H1 (cell line): ENCODE data around the gene CNDP2. TPM values are rescaled to one million over a fixed set of nuclear protein-coding genes. Genes with fewer than 3 reads are reported as not detected.

ENCODE experiments used
- CTCF ChIA-PET: fragments of 300-600 bp; sonication (Branson Sonifier 250); formaldehyde crosslinking; loops from one replicate; lab custom pipeline; 2021; ENCODE audit not compliant: partially characterized antibody; lab: Charles Lee
- POLR2A ChIA-PET: fragments of 300-600 bp; sonication (Branson Sonifier 250); formaldehyde crosslinking; loops from one replicate; lab custom pipeline; 2021; ENCODE audit warnings: inconsistent platforms; ENCODE audit not compliant: partially characterized antibody; lab: Charles Lee
- DNase-seq, 2 experiments: peaks; one replicate each; pipeline versions ENCODE4 v3.0.0 to v3.0.0-alpha.2; 2010 to 2022; ENCODE audit warnings: low spot score in 2 of 2, low read depth in 1 of 2, mixed read lengths in 1 of 2
- FAIRE-seq: peaks from 2 replicates; lab custom pipeline; 2011; peaks lifted over from hg19 to GRCh38; lab: Jason Lieb, UNC
- H2AFZ ChIP-seq: 2 replicates; pipeline ENCODE4 v1.8.1; 2012; ENCODE audit warnings: low read length, inconsistent platforms
- H2AK5ac ChIP-seq: 2 replicates; pipeline ENCODE4 v1.6.1; 2013; ENCODE audit warnings: low read depth, low read length
- H2BK120ac ChIP-seq: replicated peaks from 2 replicates; pipeline ENCODE3; 2013; ENCODE audit warnings: low read depth, low read length, inconsistent platforms
- H2BK12ac ChIP-seq: 2 replicates; pipeline ENCODE4 v1.6.1; 2013; ENCODE audit warnings: low read depth, low read length
- H2BK15ac ChIP-seq: 2 replicates; pipeline ENCODE4 v1.6.1; 2013; ENCODE audit warnings: low read length
- H2BK20ac ChIP-seq: 2 replicates; pipeline ENCODE4 v1.6.1; 2013; ENCODE audit warnings: low read length
- H2BK5ac ChIP-seq: 2 replicates; pipeline ENCODE4 v1.6.1; 2013; ENCODE audit warnings: low read depth, low read length
- H3K14ac ChIP-seq: 2 replicates; pipeline ENCODE4 v1.6.1; 2013; ENCODE audit warnings: inconsistent platforms; ENCODE audit not compliant: insufficient read length
- H3K18ac ChIP-seq: 2 replicates; pipeline ENCODE4 v1.6.1; 2013; ENCODE audit warnings: low read length; ENCODE audit errors: extremely low read depth
- H3K23ac ChIP-seq: 2 replicates; pipeline ENCODE4 v1.6.1; 2013; ENCODE audit warnings: inconsistent platforms; ENCODE audit not compliant: insufficient read length
- H3K23me2 ChIP-seq: 2 replicates; pipeline ENCODE4 v1.6.1; 2013; ENCODE audit warnings: low read depth, low read length
- H3K27ac ChIP-seq: 2 replicates; pipeline ENCODE4 v1.6.1; 2011; ENCODE audit warnings: low read depth, low read length, inconsistent platforms
- H3K27me3 ChIP-seq, 4 experiments: replicated peaks in 1 of 4; 1 replicate in 1 of 4; 2 replicates in 3 of 4; pipeline versions ENCODE4 v1.6.1 to v1.8.1; 2011 to 2013; ENCODE audit warnings: low read length in 3 of 4, mild to moderate bottlenecking in 3 of 4, inconsistent platforms in 2 of 4, mixed read lengths in 2 of 4, moderate library complexity in 1 of 4; ENCODE audit not compliant: control insufficient read depth in 3 of 4, insufficient read depth in 3 of 4; ENCODE audit errors: extremely low read depth in 1 of 4
- H3K36me3 ChIP-seq, 4 experiments: 2 replicates each; pipeline versions ENCODE4 v1.6.1 to v1.8.1; 2011 to 2013; ENCODE audit warnings: mild to moderate bottlenecking in 4 of 4, low read length in 3 of 4, moderate library complexity in 2 of 4, control low read depth in 1 of 4, inconsistent platforms in 1 of 4; ENCODE audit not compliant: insufficient read depth in 4 of 4, control insufficient read depth in 2 of 4
- H3K4ac ChIP-seq: replicated peaks from 2 replicates; pipeline ENCODE3; 2013; ENCODE audit warnings: low read length, low read depth, mixed read lengths, inconsistent platforms; ENCODE audit not compliant: insufficient read length
- H3K4me1 ChIP-seq, 4 experiments: replicated peaks in 1 of 4; 1 replicate in 1 of 4; 2 replicates in 3 of 4; pipeline versions ENCODE4 v1.6.1 to v1.8.1; 2011 to 2013; ENCODE audit warnings: low read length in 3 of 4, inconsistent platforms in 2 of 4, mixed read lengths in 1 of 4; ENCODE audit not compliant: insufficient read depth in 4 of 4, control insufficient read depth in 3 of 4
- H3K4me2 ChIP-seq, 2 experiments: 2 replicates each; pipeline versions ENCODE4 v1.6.1 to v1.8.1; 2011 to 2013; ENCODE audit warnings: low read depth in 2 of 2, low read length in 2 of 2, control low read depth in 1 of 2, inconsistent platforms in 1 of 2, mild to moderate bottlenecking in 1 of 2; ENCODE audit not compliant: insufficient read depth in 1 of 2
- H3K4me3 ChIP-seq, 4 experiments: fragments of 200-600, 300-600 bp in 1 of 4; sonication (generic), shearing (Covaris generic), sonication (Bioruptor Twin) in 1 of 4; 2 replicates each; pipeline versions ENCODE4 v1.5.1 to v1.8.1; 2011 to 2016; ENCODE audit warnings: low read length in 4 of 4, low read depth in 3 of 4, control low read depth in 2 of 4, inconsistent platforms in 2 of 4, mild to moderate bottlenecking in 2 of 4, mixed read lengths in 1 of 4, moderate library complexity in 1 of 4; ENCODE audit not compliant: insufficient read depth in 2 of 4; ENCODE audit errors: extremely low read depth in 1 of 4
- H3K56ac ChIP-seq: replicated peaks from 2 replicates; pipeline ENCODE3; 2013; ENCODE audit warnings: low read depth, mild to moderate bottlenecking, mixed read lengths, low read length, inconsistent platforms; ENCODE audit not compliant: insufficient read length
- H3K79me1 ChIP-seq: 2 replicates; pipeline ENCODE4 v1.6.1; 2013; ENCODE audit warnings: low read depth, low read length, control low read depth
- H3K79me2 ChIP-seq, 2 experiments: 2 replicates each; pipeline versions ENCODE4 v1.6.1 to v1.8.1; 2012 to 2013; ENCODE audit warnings: low read length in 2 of 2, mild to moderate bottlenecking in 2 of 2, inconsistent platforms in 1 of 2; ENCODE audit not compliant: insufficient read depth in 2 of 2, control insufficient read depth in 1 of 2
- H3K9ac ChIP-seq, 4 experiments: replicated peaks in 1 of 4; 1 replicate in 1 of 4; 2 replicates in 3 of 4; pipeline versions ENCODE4 v1.6.1 to v1.8.1; 2011 to 2013; ENCODE audit warnings: low read depth in 3 of 4, low read length in 3 of 4, control low read depth in 2 of 4, mild to moderate bottlenecking in 2 of 4, moderate library complexity in 2 of 4, inconsistent platforms in 1 of 4; ENCODE audit errors: extremely low read depth in 1 of 4
- H3K9me3 ChIP-seq, 2 experiments: 2 replicates each; pipeline versions ENCODE4 v1.6.1 to v1.8.1; 2012 to 2013; ENCODE audit warnings: mild to moderate bottlenecking in 2 of 2, moderate library complexity in 2 of 2, control low read depth in 1 of 2, inconsistent platforms in 1 of 2, low read depth in 1 of 2, low read length in 1 of 2, mixed read lengths in 1 of 2; ENCODE audit not compliant: insufficient read depth in 2 of 2
- H4K20me1 ChIP-seq, 2 experiments: replicated peaks in 1 of 2; 2 replicates each; pipeline versions ENCODE3 to v1.8.1; 2011 to 2013; ENCODE audit warnings: inconsistent platforms in 2 of 2, low read length in 2 of 2, mild to moderate bottlenecking in 1 of 2; ENCODE audit not compliant: insufficient read depth in 2 of 2, control insufficient read depth in 1 of 2
- H4K5ac ChIP-seq: 2 replicates; pipeline ENCODE4 v1.6.1; 2013; ENCODE audit warnings: low read length, low read depth, mixed read lengths, inconsistent platforms; ENCODE audit not compliant: insufficient read length
- H4K8ac ChIP-seq: 2 replicates; pipeline ENCODE4 v1.8.0; 2013; ENCODE audit warnings: mild to moderate bottlenecking, moderate library complexity, low read length, inconsistent platforms; ENCODE audit not compliant: insufficient read depth; ENCODE audit errors: extremely low read depth
- H4K91ac ChIP-seq: replicated peaks from 2 replicates; pipeline ENCODE3; 2013; ENCODE audit warnings: low read length, mixed read lengths, inconsistent platforms; ENCODE audit not compliant: insufficient read length
- ASH2L ChIP-seq: fragments of 200-600, 300-600 bp; sonication (generic); IDR thresholded peaks from one replicate; pipeline ENCODE4 v1.7.1; 2017; ENCODE audit warnings: low read length
- BRCA1 ChIP-seq: IDR thresholded peaks from 2 replicates; pipeline ENCODE4 v1.6.1; 2012; ENCODE audit warnings: low read depth, low read length, improper control_type of control experiment
- CBX5 ChIP-seq: fragments of 300-800, 300-1000 bp; sonication (generic); IDR thresholded peaks from 2 replicates; pipeline ENCODE4 v1.7.1; 2016; ENCODE audit warnings: antibody characterized with exemption, low read length, low read depth
- CEBPB ChIP-seq: IDR thresholded peaks from 2 replicates; pipeline ENCODE4 v1.6.1; 2012; ENCODE audit warnings: low read depth, low read length
- CHD1 ChIP-seq: IDR thresholded peaks from 2 replicates; pipeline ENCODE4 v1.6.1; 2012; ENCODE audit warnings: low read depth, low read length, improper control_type of control experiment
- CREB1 ChIP-seq: IDR thresholded peaks from 2 replicates; pipeline ENCODE4 v1.6.1; 2012; ENCODE audit warnings: inconsistent platforms
- EGR1 ChIP-seq: IDR thresholded peaks from 2 replicates; pipeline ENCODE4 v1.6.1; 2011; ENCODE audit warnings: low read depth, low read length, borderline replicate concordance
- FOSL1 ChIP-seq: IDR thresholded peaks from 2 replicates; pipeline ENCODE4 v1.6.1; 2011; ENCODE audit warnings: mild to moderate bottlenecking, low read depth, low read length, moderate library complexity; ENCODE audit not compliant: insufficient read depth
- JUND ChIP-seq: IDR thresholded peaks from 2 replicates; pipeline ENCODE4 v1.6.1; 2011; ENCODE audit warnings: mild to moderate bottlenecking, improper control_type of control experiment, low read length
- POLR2AphosphoS5 ChIP-seq: IDR thresholded peaks from 2 replicates; pipeline ENCODE4 v1.6.1; 2011; ENCODE audit warnings: low read depth, low read length
- RNF2 ChIP-seq: fragments of 200-900, 300-1000 bp; sonication (generic); IDR thresholded peaks from 2 replicates; pipeline ENCODE4 v1.7.1; 2016; ENCODE audit warnings: borderline replicate concordance, low read depth, mild to moderate bottlenecking, antibody characterized with exemption, low read length; ENCODE audit not compliant: poor library complexity, severe bottlenecking; ENCODE audit errors: missing control alignments
- SIRT6 ChIP-seq: IDR thresholded peaks from one replicate; pipeline ENCODE4 v1.7.1; 2012; ENCODE audit warnings: low read length, inconsistent platforms
- SRF ChIP-seq: IDR thresholded peaks from 2 replicates; pipeline ENCODE4 v1.6.1; 2011; ENCODE audit warnings: mild to moderate bottlenecking, low read depth, low read length, moderate library complexity
- WGBS, 2 experiments: shearing (Covaris generic) in 1 of 2; methylation state at CpG; one replicate each; pipeline versions ENCODE4 v1.1.6 to v1.1.7; 2013 to 2015; ENCODE audit warnings: low lambda C conversion rate in 2 of 2, mixed read lengths in 2 of 2, inconsistent platforms in 1 of 2, low coverage in 1 of 2, missing lambda C conversion rate in 1 of 2; ENCODE audit not compliant: insufficient replicate concordance in 2 of 2, insufficient coverage in 1 of 2, insufficient read length in 1 of 2; ENCODE audit errors: extremely low coverage in 1 of 2, missing lambda C conversion rate in 1 of 2; 5-methylcytosine and 5-hydroxymethylcytosine counted together
- polyA plus RNA-seq, 7 experiments: library from polyadenylated mRNA; depleted of rRNA in 3 of 7; stranded (reverse) in 5 of 7; unstranded in 2 of 7; fragments of >200 nt in 5 of 7; fragments of 200-250 nt in 2 of 7; gene quantifications; 1 replicate in 5 of 7; 2 replicates in 1 of 7; 4 replicates in 1 of 7; pipeline versions ENCODE4 v1.2.1 to v1.2.3, GENCODE V29; 2011 to 2013; ENCODE audit warnings: missing spikeins in 2 of 7, mixed read lengths in 2 of 7
- total RNA-seq: library from RNA; stranded (reverse); fragmentation: NEBNext Ultra II Directional; extraction: Animal tissue kit (Norgen Biotek cat#: 25700); gene quantifications from 2 replicates; pipeline ENCODE4 v1.2.1, GENCODE V29; 2021

Gene CNDP2
- total and polyA plus RNA-seq, 2 of the 8 experiments (the other 6 are each of a cell fraction or from before 2014, with no cell fraction given) = 71.8 to 243 TPM

DNA sequence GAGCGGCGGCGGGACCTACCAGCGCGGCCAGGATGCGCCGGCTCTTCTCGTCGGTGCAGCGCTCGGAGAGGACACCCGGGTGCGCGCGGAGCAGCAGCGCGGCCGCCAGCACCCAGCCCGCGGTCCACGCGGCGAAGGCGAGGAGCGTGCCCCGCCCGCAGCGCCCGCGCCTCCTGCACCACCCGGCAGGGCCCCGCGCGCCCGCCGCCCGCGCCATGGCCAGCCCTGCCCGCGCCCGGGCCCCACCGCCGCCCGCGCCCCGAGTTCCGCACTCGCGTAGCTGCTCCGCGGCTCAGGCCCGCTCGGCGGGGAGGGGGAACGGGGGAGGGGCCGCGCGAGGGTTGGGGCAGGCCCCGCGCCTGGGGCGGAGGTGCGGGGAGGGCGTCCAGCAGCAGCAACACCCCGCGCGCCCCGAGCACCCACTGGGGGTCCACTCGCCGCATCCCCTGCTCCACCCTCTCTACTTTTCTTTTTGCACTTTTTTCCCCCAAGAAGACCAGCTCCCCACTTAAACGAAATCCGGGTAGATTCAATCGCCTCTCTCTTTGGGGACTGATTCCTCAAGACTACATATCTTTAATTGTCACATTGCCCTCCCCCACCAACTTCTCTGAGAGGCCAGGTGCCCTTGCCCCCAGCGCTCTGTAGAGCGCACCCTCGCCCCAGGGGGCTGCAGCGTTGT is 39.0 kb upstream of the CNDP2 start, which contains the start of gene DIPK1C:
Gene DIPK1C, minus strand, starts transcription at position 266 of the 682 bp plus-strand sequence. Its CDS starts 49 bp downstream, at position 217.
- Histone ChIP-seq H3K4ac (no peak within 1 kb of the TSS), H2AFZ (peak within 1 kb of the TSS; percentile 60; the same call in 1 of the 2 replicates), H3K27me3 (peaks cover 23 to 45% (median 34%) of the 10 kb centered on the region in 4 experiments), H3K18ac (no peak within 1 kb of the TSS), H3K36me3 (no peaks in the 10 kb centered on the region; a peak in 1 of 8 replicates), H4K5ac (no peak within 1 kb of the TSS), H3K56ac (no peak within 1 kb of the TSS), H3K23ac (no peak within 1 kb of the TSS), H3K14ac (no peak within 1 kb of the TSS), H2BK12ac (no peak within 1 kb of the TSS), H2BK15ac (no peak within 1 kb of the TSS), H3K4me1 (peaks cover 0 to 7% (median 1%) of the 10 kb centered on the region in 4 experiments; a peak in 4 of 7 replicates), H2BK120ac (no peak within 1 kb of the TSS), H4K91ac (no peak within 1 kb of the TSS), H3K9ac (no peak within 1 kb of the TSS), H3K79me1 (no peaks in the 10 kb centered on the region), H2BK5ac (no peak within 1 kb of the TSS), H3K27ac (no peak within 1 kb of the TSS), H3K23me2 (peaks cover 7% of the 10 kb centered on the region; the same call in 1 of the 2 replicates), H2AK5ac (no peak within 1 kb of the TSS), H4K8ac (no peak within 1 kb of the TSS), H3K4me3 (peak within 1 kb of the TSS; percentile 34 to 78 (median 60)), H3K9me3 (no peaks in the 10 kb centered on the region), H3K4me2 (peak within 1 kb of the TSS; percentile 78 to 95), H2BK20ac (no peak within 1 kb of the TSS), H4K20me1 (no peaks in the 10 kb centered on the region), H3K79me2 (no peaks in the 10 kb centered on the region)
- no peak for DNase-seq
- ChIA-PET CTCF (interaction anchor here (0.8 to 1.5 kb wide), 2 partner anchors 36 to 66 kb away, joined by 3 read pairs; no protein-coding TSS in a partner anchor), POLR2A (interaction anchor here (1.5 kb wide), 1 partner anchor 10 kb away, joined by 6 read pairs; no protein-coding TSS in a partner anchor)
- WGBS, 2 experiments = no CpG with 5 or more reads among the region's 76 CpGs
- no peak for FAIRE-seq
- TF ChIP-seq SRF (no peak), EGR1 (no peak), CREB1 (no peak), CEBPB (no peak), RNF2 (no peak), CHD1 (no peak), SIRT6 (no peak), FOSL1 (no peak), CBX5 (no peak), BRCA1 (no peak), POLR2AphosphoS5 (no peak), JUND (no peak), ASH2L (no peak)
